Panc1 (cell line): ENCODE results near the gene WHRN. TPM values are rescaled to one million over a fixed set of nuclear protein-coding genes. Genes with fewer than 3 reads are reported as not detected.

Experiments
- ATAC-seq: fragments of 200-7000 bp; cut with Tn5 transposase; 2 replicates; pipeline ENCODE4 v1.9.1; 2020; ENCODE audit warnings: mild to moderate bottlenecking, moderate library complexity
- BruUV-seq: library from RNA; stranded (reverse); fragments of 400-500 nt; replicated peaks from 2 replicates; lab custom pipeline; 2021; lab: Mats Ljungman, UMichigan
- CTCF ChIA-PET: fragments of 300-600 bp; sonication (Branson Sonifier 250); formaldehyde crosslinking; loops from one replicate; lab custom pipeline; 2022; ENCODE audit warnings: antibody characterized with exemption; lab: Charles Lee
- POLR2A ChIA-PET: fragments of 300-600 bp; sonication (Branson Sonifier 250); formaldehyde crosslinking; loops from one replicate; lab custom pipeline; 2022; ENCODE audit warnings: antibody characterized with exemption; lab: Charles Lee
- DNase-seq: peaks from one replicate; pipeline ENCODE4 v3.0.0-alpha.2; 2010; ENCODE audit warnings: low read depth, low spot score
- H3K27ac ChIP-seq: 2 replicates; pipeline ENCODE4 v1.5.1; 2011; ENCODE audit warnings: mild to moderate bottlenecking, low read length, inconsistent platforms
- H3K27me3 ChIP-seq: fragments of 200-500 bp; sonication (Bioruptor generic); 2 replicates; pipeline ENCODE4 v1.6.0; 2014; ENCODE audit warnings: low read length, inconsistent platforms; ENCODE audit not compliant: control insufficient read depth, insufficient read depth
- H3K36me3 ChIP-seq: fragments of 200-500 bp; sonication (Bioruptor generic); 2 replicates; pipeline ENCODE4 v1.5.1; 2014; ENCODE audit warnings: inconsistent platforms, mild to moderate bottlenecking, low read length, moderate library complexity; ENCODE audit not compliant: control insufficient read depth, insufficient read depth
- H3K4me1 ChIP-seq: 2 replicates; pipeline ENCODE4 v1.5.1; 2011; ENCODE audit warnings: inconsistent platforms, mild to moderate bottlenecking, low read length, moderate library complexity; ENCODE audit not compliant: control insufficient read depth, insufficient read depth
- H3K4me3 ChIP-seq, 2 experiments: 2 replicates each; pipeline ENCODE4 v1.5.1; 2011 to 2012; ENCODE audit warnings: low read depth in 2 of 2, low read length in 2 of 2, mild to moderate bottlenecking in 2 of 2, inconsistent platforms in 1 of 2, moderate library complexity in 1 of 2
- H3K9me3 ChIP-seq: fragments of 200-500 bp; sonication (Bioruptor generic); 2 replicates; pipeline ENCODE4 v1.5.1; 2014; ENCODE audit warnings: low read depth, mild to moderate bottlenecking, inconsistent platforms, low read length, moderate library complexity; ENCODE audit not compliant: control insufficient read depth, insufficient read depth
- CTCF ChIP-seq: fragments of 450-650 bp; IDR thresholded peaks from 2 replicates; pipeline ENCODE4 v1.5.1; 2017; ENCODE audit warnings: mild to moderate bottlenecking
- POLR2AphosphoS5 ChIP-seq: IDR thresholded peaks from 2 replicates; pipeline ENCODE4 v1.6.1; 2012; ENCODE audit warnings: mild to moderate bottlenecking, low read depth, low read length, moderate library complexity
- REST ChIP-seq, 2 experiments: IDR thresholded peaks; 2 replicates each; pipeline ENCODE4 v1.6.1; 2011 to 2012; ENCODE audit warnings: low read depth in 2 of 2, control low read depth in 1 of 2, low read length in 1 of 2, mild to moderate bottlenecking in 1 of 2, moderate library complexity in 1 of 2; ENCODE audit not compliant: insufficient read depth in 1 of 2
- SIN3A ChIP-seq: IDR thresholded peaks from 2 replicates; pipeline ENCODE4 v1.6.1; 2012; ENCODE audit warnings: low read depth, mild to moderate bottlenecking, low read length, moderate library complexity, borderline replicate concordance; ENCODE audit not compliant: insufficient read depth
- TCF7L2 ChIP-seq: IDR thresholded peaks from 2 replicates; pipeline ENCODE4 v1.6.1; 2011; ENCODE audit warnings: mild to moderate bottlenecking, low read depth, low read length, inconsistent platforms
- in situ Hi-C: cut with HindIII; loops from 2 replicates; pipeline ENCODE4 v1.10.0; 2016; ENCODE audit warnings: low sequenced_read_pairs, low pct_unique_long_range_greater_than_20kb
- intact Hi-C: fragments of 100-400 bp; cut with micrococcal nuclease; formaldehyde crosslinking; loops from one replicate; pipeline ENCODE4 v1.10.0; 2022; ENCODE audit not compliant: unreplicated experiment
- total RNA-seq: library from RNA; stranded (reverse); gene quantifications from one replicate; pipeline ENCODE4 v1.2.1, GENCODE V29; 2021; ENCODE audit not compliant: unreplicated experiment

WHRN gene
- total RNA-seq, 1 experiment from 2014 or later, result 18.0 TPM

GRCh38 chr9:114473447-114473801 is 31.8 kb downstream of the WHRN start:
- H3K36me3 ChIP-seq, result no peaks in the 10 kb centered on the region
- POLR2A ChIA-PET, result no interaction called here
- BruUV-seq, result no TSS peak
- ATAC-seq, result no peak
- no peak overlapping the region for H3K27ac ChIP-seq
- in situ Hi-C loops (no loop called here), intact Hi-C loops (no loop called here)
- no peaks in the 10 kb centered on the region for H3K9me3 ChIP-seq
- no peak for TF ChIP-seq TCF7L2
- no peak for TF ChIP-seq SIN3A
- no peak for TF ChIP-seq REST (IDR thresholded peaks at IDR 0.05; ENCODE audit: insufficient read depth in 1 of 2, low read depth in 2 of 2, low read length in 1 of 2)
- TF ChIP-seq CTCF, result no peak
- TF ChIP-seq POLR2AphosphoS5, result no peak
- H3K27me3 ChIP-seq, result no peaks in the 10 kb centered on the region
- H3K4me3 ChIP-seq, result no peak overlapping the region
- H3K4me1 ChIP-seq, result no peaks in the 10 kb centered on the region
- CTCF ChIA-PET, result no interaction called here
- no peak for DNase-seq

GRCh38 chr9:114472765-114473446 is 32.4 kb downstream of the WHRN start:
- no peaks in the 10 kb centered on the region for H3K36me3 ChIP-seq
- no peak overlapping the region for H3K4me3 ChIP-seq
- POLR2A ChIA-PET, result no interaction called here

More at GRCh38 chr9:114472765-114473446, 32.4 kb downstream of the WHRN start:
- CTCF ChIA-PET, result no interaction called here
- DNase-seq (no peak), ATAC-seq (no peak)
- TF ChIP-seq POLR2AphosphoS5 (no peak), REST (IDR thresholded peaks at IDR 0.05; ENCODE audit: insufficient read depth in 1 of 2, low read depth in 2 of 2, low read length in 1 of 2) (no peak), CTCF (no peak), TCF7L2 (no peak), SIN3A (no peak)
- intact Hi-C loops (no loop called here), in situ Hi-C loops (no loop called here)
- Histone ChIP-seq H3K27me3 (no peaks in the 10 kb centered on the region), H3K27ac (no peak overlapping the region), H3K4me1 (no peaks in the 10 kb centered on the region), H3K9me3 (no peaks in the 10 kb centered on the region)
- BruUV-seq, result no TSS peak
